ENCODE measurements around the gene AEBP2.

DNA sequence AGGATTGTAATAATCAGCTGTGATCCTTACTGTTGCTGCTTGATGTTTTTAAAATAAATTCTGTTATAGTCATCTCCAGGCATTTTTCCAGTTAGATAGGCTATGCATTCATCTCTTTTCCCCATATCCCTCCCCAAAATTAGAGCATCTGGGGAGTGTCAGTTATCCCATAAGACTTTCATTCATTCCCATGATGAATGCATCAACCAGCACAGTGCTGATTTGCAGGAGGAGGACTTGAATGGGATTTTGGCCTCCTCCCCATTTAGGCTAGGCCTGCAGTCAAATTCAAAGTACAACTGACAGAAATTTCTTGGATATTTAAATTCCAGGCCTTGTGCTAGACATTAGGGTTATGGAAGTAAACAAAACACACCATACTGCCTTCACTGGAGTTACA, 99.8 kb downstream of the AEBP2 start:
- TF ChIP-seq POLR2AphosphoS5 (IDR thresholded peaks at IDR 0.05; ENCODE audit: low read depth, low read length) (no peak), POLR2A (IDR thresholded peaks at IDR 0.05; ENCODE audit: low read depth, low read length) (no peak)

Measured in GM12892 (cell line).